Mesenchymal stem cell (in vitro differentiated cells and primary cell): ENCODE data around the gene ARF4.

Experiments used
- DNase-seq: peaks from one replicate; pipeline ENCODE4 v3.0.0-alpha.2; 2013
- H2AFZ ChIP-seq: one replicate; pipeline ENCODE4 v1.6.1; 2013; ENCODE audit warnings: low read depth, mild to moderate bottlenecking, control low read depth, inconsistent platforms, low read length, moderate library complexity
- H2AK5ac ChIP-seq: 2 replicates; pipeline ENCODE4 v1.6.1; 2013; ENCODE audit warnings: low read length, moderate library complexity, mild to moderate bottlenecking, inconsistent platforms; ENCODE audit not compliant: severe bottlenecking
- H2BK120ac ChIP-seq: one replicate; pipeline ENCODE4 v1.6.1; 2013; ENCODE audit warnings: low read depth, mild to moderate bottlenecking, inconsistent platforms, low read length, moderate library complexity
- H2BK12ac ChIP-seq, 2 experiments: one replicate each; pipeline ENCODE4 v1.6.1; 2013; ENCODE audit warnings: inconsistent platforms in 2 of 2, low read length in 2 of 2, mild to moderate bottlenecking in 2 of 2, moderate library complexity in 2 of 2, control low read depth in 1 of 2
- H2BK15ac ChIP-seq: one replicate; pipeline ENCODE4 v1.6.1; 2013; ENCODE audit warnings: mild to moderate bottlenecking, low read depth, inconsistent platforms; ENCODE audit not compliant: poor library complexity, severe bottlenecking
- H2BK5ac ChIP-seq: 2 replicates; pipeline ENCODE4 v1.6.1; 2013; ENCODE audit warnings: low read depth, mild to moderate bottlenecking, low read length, control low read depth, inconsistent platforms; ENCODE audit not compliant: poor library complexity, severe bottlenecking
- H3K14ac ChIP-seq, 2 experiments: one replicate each; pipeline ENCODE4 v1.6.1; 2013; ENCODE audit warnings: inconsistent platforms in 2 of 2, low read length in 2 of 2, control low read depth in 1 of 2, mild to moderate bottlenecking in 1 of 2, moderate library complexity in 1 of 2
- H3K18ac ChIP-seq, 2 experiments: one replicate each; pipeline ENCODE4 v1.6.1; 2013; ENCODE audit warnings: inconsistent platforms in 2 of 2, low read length in 2 of 2, control low read depth in 1 of 2, low read depth in 1 of 2, mild to moderate bottlenecking in 1 of 2
- H3K23ac ChIP-seq, 2 experiments: one replicate each; pipeline ENCODE4 v1.6.1; 2013; ENCODE audit warnings: inconsistent platforms in 2 of 2, low read length in 2 of 2, mild to moderate bottlenecking in 2 of 2, moderate library complexity in 2 of 2, control low read depth in 1 of 2
- H3K27ac ChIP-seq: 2 replicates; pipeline ENCODE4 v1.5.1; 2013; ENCODE audit warnings: mild to moderate bottlenecking, moderate library complexity, low read length, control low read depth, inconsistent platforms; ENCODE audit not compliant: poor library complexity, severe bottlenecking
- H3K27me3 ChIP-seq, 2 experiments: 2 replicates each; pipeline versions ENCODE4 v1.6.1 to v1.7.0; 2013; ENCODE audit warnings: low read length in 2 of 2, mild to moderate bottlenecking in 2 of 2, moderate library complexity in 2 of 2, control low read depth in 1 of 2, inconsistent platforms in 1 of 2; ENCODE audit not compliant: control insufficient read depth in 1 of 2, insufficient read depth in 1 of 2
- H3K36me3 ChIP-seq, 2 experiments: 2 replicates each; pipeline versions ENCODE4 v1.6.1 to v1.7.0; 2013; ENCODE audit warnings: low read length in 2 of 2, control low read depth in 1 of 2, inconsistent platforms in 1 of 2, low read depth in 1 of 2, mild to moderate bottlenecking in 1 of 2; ENCODE audit not compliant: insufficient read depth in 2 of 2, control insufficient read depth in 1 of 2
- H3K4ac ChIP-seq, 2 experiments: one replicate each; pipeline ENCODE4 v1.6.1; 2013; ENCODE audit warnings: inconsistent platforms in 2 of 2, low read length in 2 of 2, mild to moderate bottlenecking in 2 of 2, moderate library complexity in 2 of 2, control low read depth in 1 of 2, low read depth in 1 of 2
- H3K4me1 ChIP-seq: 2 replicates; pipeline ENCODE4 v1.6.1; 2013; ENCODE audit warnings: low read depth, low read length, control low read depth; ENCODE audit not compliant: control insufficient read depth, insufficient read depth
- H3K4me2 ChIP-seq: 2 replicates; pipeline ENCODE4 v1.6.1; 2013; ENCODE audit warnings: low read length, mild to moderate bottlenecking, inconsistent platforms; ENCODE audit not compliant: poor library complexity, severe bottlenecking
- H3K4me3 ChIP-seq, 2 experiments: 2 replicates each; pipeline versions ENCODE4 v1.5.1 to v1.7.0; 2013; ENCODE audit warnings: low read length in 2 of 2, mild to moderate bottlenecking in 2 of 2, control low read depth in 1 of 2, low read depth in 1 of 2; ENCODE audit not compliant: insufficient read depth in 1 of 2
- H3K79me1 ChIP-seq: replicated peaks from 2 replicates; pipeline ENCODE4 v1.6.1; 2013; ENCODE audit warnings: mild to moderate bottlenecking, control low read depth, low read length, inconsistent platforms; ENCODE audit not compliant: poor library complexity, severe bottlenecking
- H3K9ac ChIP-seq: 2 replicates; pipeline ENCODE4 v1.7.0; 2013; ENCODE audit warnings: mild to moderate bottlenecking, low read length, moderate library complexity
- H3K9me3 ChIP-seq: 2 replicates; pipeline ENCODE4 v1.7.0; 2013; ENCODE audit warnings: mild to moderate bottlenecking, low read length; ENCODE audit not compliant: control insufficient read depth
- H4K8ac ChIP-seq: one replicate; pipeline ENCODE4 v1.6.1; 2013; ENCODE audit warnings: inconsistent platforms, mild to moderate bottlenecking, low read length, moderate library complexity
- H4K91ac ChIP-seq: one replicate; pipeline ENCODE4 v1.6.1; 2013; ENCODE audit warnings: mild to moderate bottlenecking, low read length, inconsistent platforms
- WGBS: methylation state at CpG from one replicate; pipeline ENCODE4 v1.1.7; 2013; ENCODE audit warnings: mixed read lengths; 5-methylcytosine and 5-hydroxymethylcytosine counted together

The ARF4 gene

GRCh38 chr3:57555306-57555705, 41.8 kb downstream of the ARF4 start:
- DNase-seq, result no peak
- Histone ChIP-seq H4K91ac (no peak overlapping the region), H3K9me3 (no peaks in the 10 kb centered on the region), H3K23ac (no peak overlapping the region), H3K4ac (peak overlapping the region in 1 of 2 experiments; percentile 5), H3K27ac (no peak overlapping the region), H2BK12ac (no peak overlapping the region), H3K4me2 (no peak overlapping the region), H3K4me3 (peak overlapping the region in 1 of 2 experiments; percentile 95), H2BK120ac (no peak overlapping the region), H2BK5ac (no peak overlapping the region), H3K27me3 (no peaks in the 10 kb centered on the region), H4K8ac (peak overlapping the region; percentile 100), H3K79me1 (no peaks in the 10 kb centered on the region), H2AFZ (peak overlapping the region; percentile 62), H3K18ac (no peak overlapping the region), H3K36me3 (peaks cover 11 to 12% of the 10 kb centered on the region in 2 experiments), H3K14ac (no peak overlapping the region), H3K4me1 (peaks cover 3% of the 10 kb centered on the region), H3K9ac (peak overlapping the region; percentile 99), H2AK5ac (no peak overlapping the region), H2BK15ac (no peak overlapping the region)
- WGBS, result 93% methylated on average over 7 of the region's 8 CpGs

- Histone ChIP-seq H2BK120ac (no peak overlapping the region), H3K36me3 (no peaks in the 10 kb centered on the region), H3K27me3 (no peaks in the 10 kb centered on the region), H4K8ac (no peak overlapping the region), H4K91ac (no peak overlapping the region), H3K14ac (no peak overlapping the region), H3K9me3 (no peaks in the 10 kb centered on the region), H3K9ac (no peak overlapping the region), H2BK12ac (no peak overlapping the region), H3K4ac (no peak overlapping the region), H2AFZ (no peak overlapping the region), H3K18ac (no peak overlapping the region), H3K79me1 (no peaks in the 10 kb centered on the region), H2BK5ac (no peak overlapping the region), H3K23ac (no peak overlapping the region), H3K27ac (no peak overlapping the region), H3K4me2 (no peak overlapping the region), H2AK5ac (no peak overlapping the region), H3K4me1 (peaks cover 3% of the 10 kb centered on the region), H2BK15ac (no peak overlapping the region), H3K4me3 (no peak overlapping the region)
- 78% methylated on average over 1 of the region's 1 CpG for WGBS
- DNase-seq, result no peak
These were observed 50.5 kb downstream of the ARF4 start for GRCh38 chr3:57546616-57547015.

GRCh38 chr3:57545636-57546268, 51.4 kb downstream of the ARF4 start:
- no peak overlapping the region for H2AFZ ChIP-seq
- no peaks in the 10 kb centered on the region for H3K36me3 ChIP-seq
- no peaks in the 10 kb centered on the region for H3K79me1 ChIP-seq
- no peak overlapping the region for H4K91ac ChIP-seq
- H3K14ac ChIP-seq, result no peak overlapping the region
- no peaks in the 10 kb centered on the region for H3K27me3 ChIP-seq
- no peak overlapping the region for H3K27ac ChIP-seq
- H2AK5ac ChIP-seq, result no peak overlapping the region
- no peak overlapping the region for H3K4me3 ChIP-seq
- H3K4me1 ChIP-seq, result peaks cover 3% of the 10 kb centered on the region
- no peaks in the 10 kb centered on the region for H3K9me3 ChIP-seq
- H4K8ac ChIP-seq, result no peak overlapping the region
- H3K9ac ChIP-seq, result no peak overlapping the region
- DNase-seq, result no peak
- H3K4ac ChIP-seq, result no peak overlapping the region
- WGBS, result 91% methylated on average over 7 of the region's 7 CpGs
- H2BK12ac ChIP-seq, result no peak overlapping the region
- H2BK15ac ChIP-seq, result no peak overlapping the region
- H3K18ac ChIP-seq, result no peak overlapping the region
- H3K23ac ChIP-seq, result no peak overlapping the region
- H2BK5ac ChIP-seq, result no peak overlapping the region
- H3K4me2 ChIP-seq, result no peak overlapping the region
- H2BK120ac ChIP-seq, result no peak overlapping the region

GRCh38 chr3:57544181-57545125, 52.7 kb downstream of the ARF4 start, which contains the start of gene DNAH12:
Gene DNAH12, minus strand, starts transcription at chr3:57544344. Its CDS starts 1,474 bp downstream, at chr3:57542870.
- peak within 1 kb of the TSS; percentile 81 for H3K9ac ChIP-seq
- no peak within 1 kb of the TSS for H2BK5ac ChIP-seq
- no peak within 1 kb of the TSS for H3K27ac ChIP-seq
- H3K36me3 ChIP-seq, result no peaks in the 10 kb centered on the region
- no peak within 1 kb of the TSS for H2BK15ac ChIP-seq
- H3K4me1 ChIP-seq, result peaks cover 3% of the 10 kb centered on the region
- no peak within 1 kb of the TSS for H3K4ac ChIP-seq
- H2BK120ac ChIP-seq, result no peak within 1 kb of the TSS
- peak; percentile 61 for DNase-seq
- no peaks in the 10 kb centered on the region for H3K27me3 ChIP-seq
- no peaks in the 10 kb centered on the region for H3K79me1 ChIP-seq
- 1% methylated on average over 15 of the region's 20 CpGs for WGBS
- H3K18ac ChIP-seq, result peak within 1 kb of the TSS in 1 of 2 experiments; percentile 48
- H3K23ac ChIP-seq, result peak within 1 kb of the TSS in 1 of 2 experiments; percentile 40
- H3K4me2 ChIP-seq, result peak within 1 kb of the TSS; percentile 99
- no peak within 1 kb of the TSS for H2AK5ac ChIP-seq
- peak within 1 kb of the TSS; percentile 39 to 67 for H3K4me3 ChIP-seq
- peak within 1 kb of the TSS; percentile 72 for H2AFZ ChIP-seq
- no peak within 1 kb of the TSS for H2BK12ac ChIP-seq
- H4K91ac ChIP-seq, result peak within 1 kb of the TSS; percentile 36
- H3K9me3 ChIP-seq, result no peaks in the 10 kb centered on the region
- peak within 1 kb of the TSS; percentile 42 for H4K8ac ChIP-seq
- peak within 1 kb of the TSS in 1 of 2 experiments; percentile 55 for H3K14ac ChIP-seq
